Chondrocyte (in vitro differentiated cells): ENCODE results near the gene UPF2. TPM values are rescaled to one million over a fixed set of nuclear protein-coding genes. Genes with fewer than 3 reads are reported as not detected.

ENCODE experiments used
- DNase-seq: peaks from one replicate; pipeline ENCODE4 v3.0.0; 2021; ENCODE audit warnings: mixed read lengths, low spot score
- H3K27ac Mint-ChIP-seq: one replicate; pipeline ENCODE4 v1.8.0; 2021; ENCODE audit warnings: mild to moderate bottlenecking, moderate library complexity, mixed read lengths; ENCODE audit not compliant: unreplicated experiment
- H3K27me3 Mint-ChIP-seq: 2 replicates; pipeline ENCODE4 v1.8.0; 2021; ENCODE audit warnings: low read depth, mixed read lengths
- H3K36me3 Mint-ChIP-seq: 2 replicates; pipeline ENCODE4 v1.8.0; 2021; ENCODE audit warnings: low read depth, mixed read lengths
- H3K4me1 Mint-ChIP-seq: 2 replicates; pipeline ENCODE4 v1.8.0; 2021; ENCODE audit warnings: low read depth, mild to moderate bottlenecking, mixed read lengths
- H3K4me3 Mint-ChIP-seq: one replicate; pipeline ENCODE4 v1.8.0; 2021; ENCODE audit warnings: mild to moderate bottlenecking, moderate library complexity, mixed read lengths; ENCODE audit not compliant: unreplicated experiment
- H3K9me3 Mint-ChIP-seq: 2 replicates; pipeline ENCODE4 v1.8.0; 2021; ENCODE audit warnings: low read depth, mixed read lengths
- CTCF ChIP-seq: fragments of 200-600 bp; sonication (generic); IDR thresholded peaks from 2 replicates; pipeline ENCODE4 v1.5.0; 2021; ENCODE audit warnings: antibody characterized with exemption, mild to moderate bottlenecking, moderate library complexity
- total RNA-seq: library from RNA; stranded (reverse); gene quantifications from 3 replicates; pipeline ENCODE4 v1.2.1, GENCODE V29; 2021

UPF2 gene
- total RNA-seq, 1 donor from 2014 or later: 20.3 TPM

- Mint-ChIP-seq H3K27ac (no peak overlapping the region), H3K4me3 (no peak overlapping the region), H3K36me3 (peaks cover 35% of the 10 kb centered on the region), H3K9me3 (no peaks in the 10 kb centered on the region), H3K4me1 (no peaks in the 10 kb centered on the region), H3K27me3 (no peaks in the 10 kb centered on the region)
- no peak for DNase-seq
- no peak for TF ChIP-seq CTCF
Observed at GRCh38 chr10:11958956-11959355, 83.7 kb downstream of the UPF2 start.

- no peak for TF ChIP-seq CTCF
- no peak for DNase-seq
- Mint-ChIP-seq H3K9me3 (no peaks in the 10 kb centered on the region), H3K36me3 (peaks cover 18% of the 10 kb centered on the region), H3K4me3 (no peak overlapping the region), H3K27ac (no peak overlapping the region), H3K27me3 (no peaks in the 10 kb centered on the region), H3K4me1 (no peaks in the 10 kb centered on the region)
Observed at GRCh38 chr10:11951695-11952094, 90.9 kb downstream of the UPF2 start.

- DNase-seq: no peak
- no peaks in the 10 kb centered on the region for H3K27me3 Mint-ChIP-seq
- peaks cover 2% of the 10 kb centered on the region for H3K4me1 Mint-ChIP-seq
- peaks cover 18% of the 10 kb centered on the region for H3K36me3 Mint-ChIP-seq
- H3K9me3 Mint-ChIP-seq: no peaks in the 10 kb centered on the region
- no peak overlapping the region for H3K27ac Mint-ChIP-seq
- no peak for TF ChIP-seq CTCF
- no peak overlapping the region for H3K4me3 Mint-ChIP-seq
Observed at GRCh38 chr10:11950325-11951018, 92.1 kb downstream of the UPF2 start.

- peaks cover 9% of the 10 kb centered on the region for H3K4me1 Mint-ChIP-seq
- no peak overlapping the region for H3K4me3 Mint-ChIP-seq
- peaks cover 17% of the 10 kb centered on the region for H3K36me3 Mint-ChIP-seq
- no peaks in the 10 kb centered on the region for H3K9me3 Mint-ChIP-seq
- no peaks in the 10 kb centered on the region for H3K27me3 Mint-ChIP-seq
- no peak for DNase-seq
- TF ChIP-seq CTCF: no peak
- H3K27ac Mint-ChIP-seq: no peak overlapping the region
Observed at GRCh38 chr10:11949152-11949551, 93.5 kb downstream of the UPF2 start.

DNA sequence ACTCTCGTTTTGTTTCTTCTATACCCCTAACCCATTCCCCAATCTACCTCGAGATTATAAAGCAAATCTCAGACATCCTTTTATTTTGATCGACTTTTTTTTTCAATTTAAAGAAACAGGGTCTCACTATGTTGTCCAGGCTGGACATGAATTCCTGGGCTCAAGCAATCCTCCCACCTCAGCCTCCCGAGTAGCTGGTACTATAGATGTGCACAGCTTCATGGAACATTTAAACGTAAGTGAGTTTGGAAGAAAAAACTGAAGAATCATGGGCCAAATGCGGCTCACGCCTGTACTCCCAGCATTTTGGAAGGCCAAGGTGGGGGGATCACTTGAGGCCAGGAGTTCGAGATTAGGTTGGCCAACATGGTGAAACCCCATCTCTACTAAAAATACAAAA lies 96.0 kb downstream of the UPF2 start:
- no peak overlapping the region for H3K27ac Mint-ChIP-seq
- DNase-seq: no peak
- no peaks in the 10 kb centered on the region for H3K27me3 Mint-ChIP-seq
- TF ChIP-seq CTCF: no peak
- no peak overlapping the region for H3K4me3 Mint-ChIP-seq
- peaks cover 9% of the 10 kb centered on the region for H3K4me1 Mint-ChIP-seq
- H3K9me3 Mint-ChIP-seq: no peaks in the 10 kb centered on the region
- H3K36me3 Mint-ChIP-seq: peaks cover 23% of the 10 kb centered on the region
